AG09309 (cell line): Measurements from ENCODE around the gene ACTMAP.

Experiments
- DNase-seq: peaks from one replicate; pipeline ENCODE4 v3.0.0-alpha.2; 2010; ENCODE audit warnings: low read depth
- H3K4me3 ChIP-seq: 2 replicates; pipeline ENCODE4 v1.5.1; 2011; ENCODE audit warnings: mild to moderate bottlenecking, low read depth, low read length, moderate library complexity; ENCODE audit not compliant: control insufficient read depth
- CTCF ChIP-seq: IDR thresholded peaks from 2 replicates; pipeline ENCODE4 v1.5.1; 2011; ENCODE audit warnings: mild to moderate bottlenecking, low read depth, low read length, inconsistent platforms; ENCODE audit not compliant: insufficient read depth, control insufficient read depth; ENCODE audit errors: missing control alignments

The ACTMAP gene

GRCh38 chr19:40704491-40705361, 45.6 kb downstream of the ACTMAP start:
- no peak for TF ChIP-seq CTCF
- DNase-seq, result no peak
- no peak overlapping the region for H3K4me3 ChIP-seq

- no peak overlapping the region for H3K4me3 ChIP-seq
- no peak for DNase-seq
- TF ChIP-seq CTCF, result no peak
Measured at GRCh38 chr19:40703029-40703755, 47.1 kb downstream of the ACTMAP start.

GRCh38 chr19:40702337-40703012, 47.8 kb downstream of the ACTMAP start:
- no peak overlapping the region for H3K4me3 ChIP-seq
- TF ChIP-seq CTCF, result no peak
- no peak for DNase-seq

GRCh38 chr19:40701758-40702157, 48.5 kb downstream of the ACTMAP start:
- no peak for DNase-seq
- H3K4me3 ChIP-seq, result no peak overlapping the region
- no peak for TF ChIP-seq CTCF

GRCh38 chr19:40700083-40700482, 50.2 kb downstream of the ACTMAP start:
- H3K4me3 ChIP-seq, result no peak overlapping the region
- no peak for TF ChIP-seq CTCF
- DNase-seq, result no peak

- no peak overlapping the region for H3K4me3 ChIP-seq
- TF ChIP-seq CTCF, result no peak
- no peak for DNase-seq
Measured at GRCh38 chr19:40697007-40697406, 53.3 kb downstream of the ACTMAP start.
